Measurements from ENCODE around the gene ZNF143.

Gene ZNF143

DNA sequence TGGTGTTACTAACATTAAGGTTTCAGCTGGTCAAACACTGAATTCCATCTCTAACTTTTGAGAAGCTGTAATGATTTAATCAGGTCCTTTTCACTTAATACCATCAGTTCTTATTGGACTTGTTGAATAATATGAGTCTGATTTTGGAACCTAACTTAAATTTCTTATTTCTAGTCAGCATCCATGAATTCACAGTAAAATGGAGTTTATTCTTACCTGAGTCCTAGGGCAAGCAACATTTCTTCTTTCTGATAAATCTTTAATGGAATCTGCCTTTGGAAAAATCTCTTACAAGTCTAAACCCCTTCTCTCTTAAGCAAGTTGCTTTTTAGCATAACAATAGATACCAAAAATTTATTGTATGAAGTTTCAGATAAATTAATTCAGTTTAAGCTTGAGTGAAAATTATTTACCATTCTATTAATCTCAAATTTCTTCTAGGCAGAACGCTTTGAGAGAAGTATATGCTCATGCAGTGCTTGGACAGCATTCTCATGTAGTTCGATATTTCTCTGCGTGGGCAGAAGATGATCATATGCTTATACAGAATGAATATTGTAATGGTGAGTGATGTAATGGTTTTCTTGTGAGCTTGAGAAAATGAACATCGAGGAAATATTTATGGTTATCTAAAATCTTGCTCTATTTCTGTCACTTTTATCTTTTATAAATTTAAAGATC is 116.0 kb downstream of the ZNF143 start:
- DNase-seq: no peak

DNA sequence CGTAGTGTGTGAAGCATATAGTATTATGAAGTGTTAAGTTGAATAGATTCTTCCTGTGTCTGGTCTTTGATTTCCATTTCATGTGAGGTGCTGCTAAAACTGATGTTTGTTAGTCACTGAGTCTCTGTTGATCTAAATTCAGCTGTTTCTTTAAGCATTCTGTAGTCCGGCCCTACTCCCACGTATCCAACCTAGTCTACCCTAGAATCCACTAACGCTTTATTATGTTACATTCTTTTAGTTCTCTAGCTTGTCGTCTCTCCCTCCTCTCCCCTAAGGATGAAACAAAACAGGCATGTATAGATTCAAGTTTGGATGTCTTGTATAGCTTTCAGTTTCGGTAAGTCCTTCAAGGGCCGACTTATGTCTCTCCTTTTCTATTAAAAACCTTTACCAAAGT is 116.7 kb downstream of the ZNF143 start:
- no peak for DNase-seq
